HepG2 (cell line): ENCODE measurements around the gene HS2ST1.

Experiments
- EZH2 ChIP-seq: conservative IDR thresholded peaks from 2 replicates; pipeline ENCODE4 v1.6.1; 2012; ENCODE audit warnings: mild to moderate bottlenecking, low read depth, low read length, moderate library complexity
- NFKB2 ChIP-seq: sonication (generic); formaldehyde crosslinking; IDR thresholded peaks from 2 replicates; pipeline ENCODE4 v1.4.0; 2020; ENCODE audit warnings: missing genetic modification reagents, borderline replicate concordance
- POLR2A ChIP-seq, 2 experiments: IDR thresholded peaks; 2 replicates each; pipeline ENCODE4 v1.6.1; 2011; ENCODE audit warnings: low read depth in 2 of 2, low read length in 2 of 2, mild to moderate bottlenecking in 1 of 2, moderate library complexity in 1 of 2; ENCODE audit not compliant: insufficient read depth in 1 of 2
- RELA ChIP-seq: sonication (generic); formaldehyde crosslinking; IDR thresholded peaks from 2 replicates; pipeline ENCODE4 v1.4.0; 2020; ENCODE audit warnings: missing genetic modification reagents
- ZFP37 ChIP-seq: sonication (generic); formaldehyde crosslinking; IDR thresholded peaks from 2 replicates; pipeline ENCODE4 v1.4.0; 2020; ENCODE audit warnings: missing genetic modification reagents, borderline replicate concordance
- ZNF207 ChIP-seq: fragments of 450-650 bp; IDR thresholded peaks from 2 replicates; pipeline ENCODE4 v1.6.1; 2016; ENCODE audit warnings: antibody characterized with exemption, borderline replicate concordance
- ZNF329 ChIP-seq: sonication (generic); formaldehyde crosslinking; IDR thresholded peaks from 2 replicates; pipeline ENCODE4 v1.9.0; 2021; ENCODE audit warnings: low read depth, mild to moderate bottlenecking, missing genetic modification reagents
- TF ChIP-seq, protein P1 (sequence below): IDR thresholded peaks from 2 replicates; pipeline ENCODE4 v1.6.1; 2016; ENCODE audit warnings: missing compliant biosample characterization, missing genetic modification reagents, borderline replicate concordance
- TF ChIP-seq, protein P2 (sequence below): sonication (generic); formaldehyde crosslinking; IDR thresholded peaks from 2 replicates; pipeline ENCODE4 v1.8.0; 2022; ENCODE audit warnings: mild to moderate bottlenecking, missing genetic modification reagents, moderate library complexity
- TF ChIP-seq, protein P3 (sequence below): sonication (generic); formaldehyde crosslinking; IDR thresholded peaks from 2 replicates; pipeline ENCODE4 v1.4.0; 2020; ENCODE audit warnings: missing genetic modification reagents

DNA sequence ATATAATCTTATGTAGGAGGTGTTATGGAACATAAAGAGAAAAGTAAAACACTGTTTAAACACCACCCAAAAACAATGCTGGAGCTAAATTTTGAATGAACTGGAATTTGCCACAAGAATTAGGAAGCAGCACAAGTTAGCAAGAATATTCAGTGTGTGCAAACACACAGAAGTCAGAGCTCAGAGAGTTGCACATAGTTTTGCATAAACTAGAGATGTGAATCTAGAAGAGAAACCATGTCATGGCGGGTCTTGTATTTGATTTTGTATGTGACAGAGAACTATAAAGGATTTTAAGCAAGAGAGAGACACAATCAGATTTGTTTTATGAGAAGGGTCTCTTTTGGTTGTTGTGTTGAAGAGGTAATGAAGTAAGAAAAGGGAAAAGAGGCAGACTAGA lies 38.7 kb upstream of the HS2ST1 start:
- TF ChIP-seq RELA (CRISPR knock-in tag): no peak
- TF ChIP-seq, protein P1, sequence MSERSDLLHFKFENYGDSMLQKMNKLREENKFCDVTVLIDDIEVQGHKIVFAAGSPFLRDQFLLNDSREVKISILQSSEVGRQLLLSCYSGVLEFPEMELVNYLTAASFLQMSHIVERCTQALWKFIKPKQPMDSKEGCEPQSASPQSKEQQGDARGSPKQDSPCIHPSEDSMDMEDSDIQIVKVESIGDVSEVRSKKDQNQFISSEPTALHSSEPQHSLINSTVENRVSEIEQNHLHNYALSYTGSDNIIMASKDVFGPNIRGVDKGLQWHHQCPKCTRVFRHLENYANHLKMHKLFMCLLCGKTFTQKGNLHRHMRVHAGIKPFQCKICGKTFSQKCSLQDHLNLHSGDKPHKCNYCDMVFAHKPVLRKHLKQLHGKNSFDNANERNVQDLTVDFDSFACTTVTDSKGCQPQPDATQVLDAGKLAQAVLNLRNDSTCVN (CRISPR knock-in tag): no peak
- TF ChIP-seq, protein P2, sequence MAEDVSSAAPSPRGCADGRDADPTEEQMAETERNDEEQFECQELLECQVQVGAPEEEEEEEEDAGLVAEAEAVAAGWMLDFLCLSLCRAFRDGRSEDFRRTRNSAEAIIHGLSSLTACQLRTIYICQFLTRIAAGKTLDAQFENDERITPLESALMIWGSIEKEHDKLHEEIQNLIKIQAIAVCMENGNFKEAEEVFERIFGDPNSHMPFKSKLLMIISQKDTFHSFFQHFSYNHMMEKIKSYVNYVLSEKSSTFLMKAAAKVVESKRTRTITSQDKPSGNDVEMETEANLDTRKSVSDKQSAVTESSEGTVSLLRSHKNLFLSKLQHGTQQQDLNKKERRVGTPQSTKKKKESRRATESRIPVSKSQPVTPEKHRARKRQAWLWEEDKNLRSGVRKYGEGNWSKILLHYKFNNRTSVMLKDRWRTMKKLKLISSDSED (CRISPR knock-in tag): no peak
- TF ChIP-seq EZH2: no peak
- no peak for TF ChIP-seq ZNF207
- TF ChIP-seq ZNF329 (CRISPR knock-in tag): no peak
- TF ChIP-seq, protein P3, sequence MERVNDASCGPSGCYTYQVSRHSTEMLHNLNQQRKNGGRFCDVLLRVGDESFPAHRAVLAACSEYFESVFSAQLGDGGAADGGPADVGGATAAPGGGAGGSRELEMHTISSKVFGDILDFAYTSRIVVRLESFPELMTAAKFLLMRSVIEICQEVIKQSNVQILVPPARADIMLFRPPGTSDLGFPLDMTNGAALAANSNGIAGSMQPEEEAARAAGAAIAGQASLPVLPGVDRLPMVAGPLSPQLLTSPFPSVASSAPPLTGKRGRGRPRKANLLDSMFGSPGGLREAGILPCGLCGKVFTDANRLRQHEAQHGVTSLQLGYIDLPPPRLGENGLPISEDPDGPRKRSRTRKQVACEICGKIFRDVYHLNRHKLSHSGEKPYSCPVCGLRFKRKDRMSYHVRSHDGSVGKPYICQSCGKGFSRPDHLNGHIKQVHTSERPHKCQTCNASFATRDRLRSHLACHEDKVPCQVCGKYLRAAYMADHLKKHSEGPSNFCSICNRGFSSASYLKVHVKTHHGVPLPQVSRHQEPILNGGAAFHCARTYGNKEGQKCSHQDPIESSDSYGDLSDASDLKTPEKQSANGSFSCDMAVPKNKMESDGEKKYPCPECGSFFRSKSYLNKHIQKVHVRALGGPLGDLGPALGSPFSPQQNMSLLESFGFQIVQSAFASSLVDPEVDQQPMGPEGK (CRISPR knock-in tag): no peak
- TF ChIP-seq ZFP37 (CRISPR knock-in tag): no peak
- TF ChIP-seq POLR2A (IDR thresholded peaks at IDR 0.05; ENCODE audit: insufficient read depth in 1 of 2, low read depth in 2 of 2, low read length in 2 of 2): no peak
- no peak for TF ChIP-seq NFKB2 (CRISPR knock-in tag)
